GM11168 (cell line): ENCODE results near the gene AP2S1.
"Not testable (repeated sequence)": the region's sequence is repeated elsewhere in the genome, so short reads cannot be mapped to it uniquely, and the experiment has no call there.

Source experiments
- in situ Hi-C: fragments of 300-500 bp; cut with MboI; formaldehyde crosslinking; loops from one replicate; pipeline ENCODE4 v1.12.0; 2022; ENCODE audit warnings: low sequenced_read_pairs; ENCODE audit not compliant: unreplicated experiment

The AP2S1 gene

DNA sequence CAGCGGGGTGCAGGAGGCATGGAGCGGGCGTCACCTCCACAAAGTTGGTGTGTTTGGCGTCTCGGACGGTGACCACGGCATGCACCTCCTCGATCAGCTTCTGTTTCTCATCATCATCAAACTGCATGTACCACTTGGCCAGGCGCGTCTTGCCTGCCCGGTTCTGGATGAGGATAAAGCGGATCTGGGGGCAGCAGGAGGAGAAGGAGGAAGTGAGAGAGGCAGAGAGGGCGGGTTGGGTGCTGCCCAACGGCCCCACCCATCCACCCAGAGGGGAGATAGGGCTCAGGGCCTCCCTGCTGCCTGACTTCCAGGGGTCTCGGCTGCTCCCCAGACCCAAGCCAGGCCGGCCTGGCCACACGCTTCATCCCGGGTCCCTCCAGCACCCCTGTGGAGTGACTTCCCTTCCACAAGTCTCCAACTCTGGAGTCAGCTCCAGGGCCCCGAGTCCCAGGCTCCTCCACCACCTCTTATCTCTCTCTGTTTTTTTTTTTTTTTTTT is 4.6 kb downstream of the AP2S1 start:
- in situ Hi-C loops: no loop called here

DNA sequence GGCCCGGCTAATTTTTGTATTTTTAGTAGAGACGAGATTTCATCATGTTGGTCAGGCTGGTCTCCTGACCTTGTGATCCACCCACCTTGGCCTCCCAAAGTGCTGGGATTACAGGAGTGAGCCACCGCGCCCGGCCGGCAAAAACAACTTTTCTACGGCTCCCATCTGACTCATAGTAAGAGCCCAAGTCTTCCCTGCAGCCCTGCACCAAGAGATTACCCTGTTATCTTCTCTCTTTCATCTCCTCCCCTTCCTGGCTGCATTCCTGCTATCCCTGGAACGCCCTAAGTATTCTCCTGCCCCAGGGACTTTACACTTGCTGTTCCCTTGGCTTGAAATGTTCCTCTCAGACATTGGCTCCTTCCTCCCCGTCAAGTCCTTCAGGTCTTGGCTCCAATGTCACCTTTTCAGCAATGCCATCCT is 6.6 kb downstream of the AP2S1 start:
- in situ Hi-C loops: no loop called here

DNA sequence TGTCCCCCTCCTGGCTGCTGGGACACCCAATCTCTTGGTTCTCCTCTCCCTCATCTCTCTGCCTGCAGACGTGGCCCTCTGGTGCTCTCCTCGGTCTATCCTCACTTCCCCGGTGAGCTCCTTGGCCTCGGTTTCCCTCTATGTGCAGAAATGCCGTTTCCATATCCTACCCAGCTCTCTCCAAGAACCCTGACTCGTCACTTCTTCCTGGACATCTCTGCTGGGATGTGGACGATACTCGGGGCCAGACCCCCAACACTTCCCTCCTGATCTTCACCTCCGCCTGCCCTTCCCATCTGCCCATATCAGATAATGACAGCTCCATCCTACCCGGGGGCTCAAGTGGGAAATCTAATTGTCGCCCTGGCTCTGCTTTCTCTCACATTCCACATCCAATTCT is 7.9 kb downstream of the AP2S1 start:
- in situ Hi-C loops: no loop called here

- in situ Hi-C loops: no loop called here
These were observed 9.1 kb downstream of the AP2S1 start for GRCh38 chr19:46841458-46842083.

DNA sequence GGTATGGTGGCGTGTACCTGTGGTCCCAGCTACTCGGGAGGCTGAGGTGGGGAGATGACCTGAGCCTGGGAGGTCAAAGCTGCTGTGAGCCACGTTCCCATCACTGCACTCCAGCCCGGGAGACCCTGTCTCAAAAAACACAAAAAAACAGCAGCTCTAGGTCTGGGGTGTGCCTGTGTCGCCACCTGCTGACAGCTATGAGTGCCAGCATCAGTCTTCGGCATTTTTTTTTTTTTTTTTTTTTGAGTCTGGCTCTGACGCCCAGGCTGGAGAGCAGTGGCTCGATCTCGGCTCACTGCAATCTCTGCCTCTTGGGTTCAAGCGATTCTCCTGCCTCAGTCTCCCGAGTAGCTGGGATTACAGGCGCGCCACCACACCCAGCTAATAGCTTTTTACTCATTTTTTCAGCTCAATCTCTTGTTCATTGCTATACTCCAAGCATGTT is 10.1 kb downstream of the AP2S1 start:
- in situ Hi-C loops: no loop called here

DNA sequence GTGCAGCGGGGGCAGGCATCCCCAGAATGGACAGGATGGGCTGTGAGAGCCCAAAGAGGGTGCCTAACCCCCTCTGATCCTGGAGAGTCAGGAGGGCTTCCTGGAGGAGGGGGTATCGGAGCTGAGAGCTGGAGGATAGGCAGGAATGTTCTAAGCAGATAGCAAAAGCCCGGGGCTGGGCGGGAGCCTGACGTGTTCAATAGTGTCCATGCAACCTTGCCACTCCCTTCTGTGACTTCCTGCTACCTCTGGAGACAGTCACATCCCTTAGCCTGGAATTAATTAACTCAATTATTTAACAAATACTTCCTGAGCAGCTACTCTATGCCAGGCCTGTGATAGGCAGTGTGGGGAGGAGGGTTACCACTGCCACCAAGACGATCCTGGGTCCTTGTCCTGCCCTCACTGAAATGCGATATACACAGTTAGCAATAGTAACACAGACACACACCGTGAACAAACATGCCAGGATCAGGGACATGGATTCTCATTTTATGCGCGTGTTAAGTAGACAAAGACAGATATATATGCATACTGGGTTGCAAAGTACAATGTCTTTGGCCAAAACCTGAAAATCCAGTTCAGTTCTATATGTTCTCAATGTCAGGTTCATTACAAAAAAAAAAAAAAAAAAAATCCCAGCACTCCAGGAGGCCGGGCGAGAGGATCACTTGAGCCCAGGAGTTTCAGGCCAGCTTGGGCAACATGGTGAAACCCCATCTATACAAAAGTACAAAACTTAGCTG is 10.7 kb downstream of the AP2S1 start:
- in situ Hi-C loops: no loop called here

DNA sequence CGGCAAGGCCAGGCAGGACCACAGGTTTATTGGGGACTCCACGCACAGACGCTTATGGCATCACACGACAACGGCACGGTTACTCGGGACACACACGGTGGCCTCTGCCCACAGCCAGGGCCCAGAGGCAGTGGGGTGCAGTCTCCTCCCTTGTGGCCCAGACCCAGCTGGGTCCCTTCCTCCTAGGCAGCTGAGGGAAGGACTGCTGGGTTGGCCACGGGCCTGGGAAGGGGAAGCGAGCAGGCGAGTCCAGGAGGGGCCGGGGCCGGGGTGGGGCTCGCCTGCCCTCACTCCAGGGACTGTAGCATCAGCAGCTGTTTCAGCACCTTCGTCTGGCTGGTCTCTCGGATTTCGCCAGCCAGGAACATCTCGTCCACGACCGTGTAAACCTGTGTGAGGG is 12.5 kb downstream of the AP2S1 start:
- in situ Hi-C loops: no loop called here

GRCh38 chr19:46834984-46835383 is 15.7 kb downstream of the AP2S1 start:
- in situ Hi-C loops: loop anchor here (5.0 kb wide), 1 partner anchor 78 kb away; no protein-coding TSS in a partner anchor

GRCh38 chr19:46834121-46834520 is 16.5 kb downstream of the AP2S1 start:
- in situ Hi-C loops: loop anchor here (5.0 kb wide), 1 partner anchor 77 kb away; no protein-coding TSS in a partner anchor

GRCh38 chr19:46830864-46831263 is 19.8 kb downstream of the AP2S1 start:
- in situ Hi-C loops: loop anchor here (5.0 kb wide), 1 partner anchor 74 kb away; no protein-coding TSS in a partner anchor

- in situ Hi-C loops: no loop called here
These were observed 22.2 kb downstream of the AP2S1 start for GRCh38 chr19:46828484-46828883.

GRCh38 chr19:46825731-46826055 is 25.0 kb downstream of the AP2S1 start:
- in situ Hi-C loops: no loop called here

- in situ Hi-C loops: no loop called here
These were observed 25.5 kb downstream of the AP2S1 start for GRCh38 chr19:46824890-46825730.

DNA sequence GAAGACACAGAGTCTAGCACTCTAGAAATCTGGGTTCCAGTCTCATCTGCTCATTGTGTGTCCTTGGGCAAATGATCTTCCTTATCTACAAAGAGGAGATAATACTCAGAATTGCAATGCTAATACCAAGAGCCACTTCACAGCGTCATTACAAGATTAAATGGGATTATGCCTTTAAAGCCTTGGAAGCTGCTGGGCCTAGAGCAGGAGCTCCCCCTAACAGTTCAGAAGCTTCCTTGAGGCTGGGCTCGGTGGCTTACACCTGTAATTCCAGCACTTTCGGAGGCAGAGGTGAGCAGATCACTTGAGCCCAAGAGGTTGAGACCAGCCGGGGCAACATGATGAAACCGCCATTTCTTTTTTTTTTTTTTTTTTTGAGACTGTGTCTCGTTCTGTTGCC is 27.6 kb downstream of the AP2S1 start:
- in situ Hi-C loops: no loop called here

DNA sequence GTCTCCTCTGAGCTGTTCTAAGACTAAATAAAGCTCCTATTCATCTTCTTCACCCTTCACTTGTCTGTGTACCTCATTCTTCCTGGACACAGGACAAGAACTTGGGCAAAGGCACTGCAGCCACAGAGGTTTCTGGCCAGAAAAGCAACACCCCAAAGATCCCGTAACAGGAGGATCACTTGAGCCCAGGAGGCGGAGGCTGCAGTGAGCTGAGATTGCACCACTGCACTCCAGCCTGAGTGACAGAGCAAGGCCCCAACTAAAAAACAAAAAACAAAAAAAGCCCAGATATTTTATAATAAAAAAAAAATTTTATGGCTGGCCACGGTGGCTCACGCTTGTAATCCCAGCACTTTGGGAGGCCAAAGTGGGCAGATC is 28.2 kb downstream of the AP2S1 start:
- in situ Hi-C loops: not testable (repeated sequence)

GRCh38 chr19:46821512-46822409 is 28.9 kb downstream of the AP2S1 start:
- in situ Hi-C loops: no loop called here

DNA sequence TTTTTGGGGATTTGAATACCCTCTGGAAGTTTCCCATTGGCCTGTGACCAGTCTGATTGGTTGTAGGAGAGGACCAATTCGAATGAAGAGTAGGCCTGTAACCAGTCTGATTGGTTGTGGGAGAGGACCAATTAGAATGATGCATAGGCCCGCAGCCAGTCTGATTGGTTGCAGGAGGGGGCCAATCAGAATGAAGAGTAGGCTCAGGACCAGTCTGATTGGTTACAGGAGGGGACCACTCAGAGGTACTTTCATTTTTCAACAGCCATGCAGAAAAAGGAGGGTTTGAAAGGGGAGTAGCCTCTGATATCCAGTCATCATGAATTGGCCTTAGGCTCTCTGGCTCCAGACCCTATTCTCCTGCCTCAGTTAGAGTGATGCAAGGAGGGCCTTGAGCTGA is 31.8 kb downstream of the AP2S1 start:
- in situ Hi-C loops: no loop called here

GRCh38 chr19:46815833-46816627 is 34.6 kb downstream of the AP2S1 start:
- in situ Hi-C loops: no loop called here

DNA sequence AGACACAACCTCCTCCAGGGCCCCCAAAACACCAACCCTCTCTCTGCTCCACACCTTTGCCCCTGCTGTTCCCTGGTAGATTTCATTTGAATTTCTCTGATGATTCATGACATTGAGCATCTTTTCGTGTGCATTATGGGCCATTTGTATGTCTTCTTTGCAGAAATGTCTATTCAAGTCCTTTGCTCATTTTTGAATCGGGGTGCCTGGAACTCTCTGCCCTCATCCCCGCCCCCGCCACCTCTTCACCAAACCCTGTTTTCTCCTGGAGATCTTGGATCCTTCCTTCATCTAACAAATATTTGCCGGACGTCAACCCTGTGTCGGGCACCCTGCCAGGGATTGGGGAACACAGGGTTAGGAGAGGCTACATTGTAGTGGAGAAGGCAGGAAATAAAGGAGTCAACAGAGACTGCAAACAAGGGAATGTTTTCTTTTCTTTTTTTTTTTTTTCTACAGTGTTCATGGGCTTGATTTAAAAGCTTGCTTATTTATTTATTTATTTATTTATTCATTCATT is 36.7 kb downstream of the AP2S1 start:
- in situ Hi-C loops: no loop called here
